MCF 10A (cell line): ENCODE results near the gene GIT2. TPM values are rescaled to one million over a fixed set of nuclear protein-coding genes. Genes with fewer than 3 reads are reported as not detected.
A peak's percentile ranks its signal among the peaks of the same experiment; 100 is the strongest.
"Not testable (repeated sequence)": the region's sequence is repeated elsewhere in the genome, so short reads cannot be mapped to it uniquely, and the experiment has no call there.

ENCODE experiments used
- BruUV-seq: library from RNA; stranded (reverse); fragments of 400-500 nt; replicated peaks from 2 replicates; lab custom pipeline; 2021; lab: Mats Ljungman, UMichigan
- CTCF ChIA-PET: fragments of 300-600 bp; sonication (Branson Sonifier 250); formaldehyde crosslinking; extraction: SDS; loops from one replicate; lab custom pipeline; 2021; ENCODE audit warnings: antibody characterized with exemption, inconsistent platforms; lab: Yijun Ruan, JAX
- POLR2A ChIA-PET: fragments of 300-600, 350-650 bp; sonication (Branson Sonifier 250); formaldehyde crosslinking; extraction: SDS; loops from one replicate; lab custom pipeline; 2020; ENCODE audit warnings: antibody characterized with exemption, inconsistent platforms; lab: Yijun Ruan, JAX
- DNase-seq: peaks from one replicate; pipeline ENCODE4 v3.0.0-alpha.2; 2018; ENCODE audit not compliant: unreplicated experiment
- H3K27ac Mint-ChIP-seq: one replicate; pipeline ENCODE4 v1.8.0; 2022; ENCODE audit warnings: mild to moderate bottlenecking, low read depth, mixed read lengths; ENCODE audit not compliant: unreplicated experiment
- H3K27me3 Mint-ChIP-seq: one replicate; pipeline ENCODE4 v1.8.0; 2022; ENCODE audit warnings: mixed read lengths; ENCODE audit not compliant: insufficient read depth, unreplicated experiment
- H3K36me3 Mint-ChIP-seq: one replicate; pipeline ENCODE4 v1.8.0; 2022; ENCODE audit warnings: mild to moderate bottlenecking, moderate library complexity, mixed read lengths; ENCODE audit not compliant: insufficient read depth, unreplicated experiment
- H3K4me1 Mint-ChIP-seq: one replicate; pipeline ENCODE4 v1.8.0; 2022; ENCODE audit warnings: mixed read lengths; ENCODE audit not compliant: insufficient read depth, unreplicated experiment
- H3K4me3 Mint-ChIP-seq: one replicate; pipeline ENCODE4 v1.8.0; 2022; ENCODE audit warnings: mild to moderate bottlenecking, moderate library complexity, mixed read lengths; ENCODE audit not compliant: unreplicated experiment
- H3K9me3 Mint-ChIP-seq: one replicate; pipeline ENCODE4 v1.8.0; 2022; ENCODE audit warnings: mixed read lengths; ENCODE audit not compliant: unreplicated experiment
- CTCF ChIP-seq: fragments of 200-600 bp; IDR thresholded peaks from one replicate; pipeline ENCODE4 v1.8.0; 2022; ENCODE audit warnings: antibody characterized with exemption, mild to moderate bottlenecking; ENCODE audit not compliant: unreplicated experiment
- intact Hi-C: fragments of 100-400 bp; cut with micrococcal nuclease; formaldehyde crosslinking; loops from 2 replicates; pipeline ENCODE4 v1.14.1; 2022
- total RNA-seq: library from RNA; stranded (reverse); gene quantifications from 2 replicates; pipeline ENCODE4 v1.2.3, GENCODE V29; 2022

Gene GIT2
- total RNA-seq, 1 experiment from 2014 or later, result 30.0 TPM

- no peak for TF ChIP-seq CTCF
- peak overlapping the region; percentile 97 for H3K27ac Mint-ChIP-seq
- H3K36me3 Mint-ChIP-seq, result peaks cover 44% of the 10 kb centered on the region
- no peak overlapping the region for H3K4me3 Mint-ChIP-seq
- no peaks in the 10 kb centered on the region for H3K27me3 Mint-ChIP-seq
- H3K4me1 Mint-ChIP-seq, result peaks cover 20% of the 10 kb centered on the region
- POLR2A ChIA-PET, result interaction anchor here (0.7 kb wide), 2 partner anchors 130 to 350 kb away, joined by 3 read pairs; no protein-coding TSS in a partner anchor
- no peak for DNase-seq
- intact Hi-C loops, result no loop called here
- H3K9me3 Mint-ChIP-seq, result no peaks in the 10 kb centered on the region
- no TSS peak for BruUV-seq
- CTCF ChIA-PET, result interaction anchor here (0.6 to 3.4 kb wide), 2 partner anchors 50 to 53 kb away, joined by 3 to 21 read pairs; no protein-coding TSS in a partner anchor
Observed at GRCh38 chr12:109902891-109903418, 93.2 kb downstream of the GIT2 start.

GRCh38 chr12:109900752-109901580, 95.2 kb downstream of the GIT2 start:
- H3K36me3 Mint-ChIP-seq, result peaks cover 32% of the 10 kb centered on the region
- no TSS peak for BruUV-seq
- CTCF ChIA-PET, result interaction anchor here (0.6 to 3.4 kb wide), 9 partner anchors 9 to 95 kb away, joined by 3 to 21 read pairs (median 4); no protein-coding TSS in a partner anchor
- no peak for TF ChIP-seq CTCF
- H3K4me3 Mint-ChIP-seq, result peak overlapping the region; percentile 98
- POLR2A ChIA-PET, result interaction anchor here (0.7 to 4.2 kb wide), 7 partner anchors 9 to 1857 kb away, joined by 3 to 45 read pairs (median 7); no protein-coding TSS in a partner anchor
- intact Hi-C loops, result loop anchor here (1.0 to 2.0 kb wide), 2 partner anchors 26 to 48 kb away; no protein-coding TSS in a partner anchor
- DNase-seq, result peak; percentile 11
- no peaks in the 10 kb centered on the region for H3K9me3 Mint-ChIP-seq
- H3K4me1 Mint-ChIP-seq, result peaks cover 20% of the 10 kb centered on the region
- no peaks in the 10 kb centered on the region for H3K27me3 Mint-ChIP-seq
- H3K27ac Mint-ChIP-seq, result peak overlapping the region; percentile 97

- intact Hi-C loops, result loop anchor here (1.0 to 2.0 kb wide), 2 partner anchors 27 to 47 kb away; no protein-coding TSS in a partner anchor
Observed at GRCh38 chr12:109899783-109900751, 96.1 kb downstream of the GIT2 start, which contains the start of gene TCHP. TCHP (plus strand) TSS chr12:109900274; CDS start chr12:109903027, 2,753 bp downstream.

GRCh38 chr12:109899345-109899744, 96.8 kb downstream of the GIT2 start:
- ChIA-PET POLR2A (interaction anchor here (0.7 to 4.2 kb wide), 3 partner anchors 10 to 299 kb away, joined by 4 to 45 read pairs (median 12); no protein-coding TSS in a partner anchor), CTCF (interaction anchor here (0.6 to 2.3 kb wide), 5 partner anchors 11 to 94 kb away, joined by 3 to 9 read pairs (median 3); no protein-coding TSS in a partner anchor)
- H3K27me3 Mint-ChIP-seq, H3K9me3 Mint-ChIP-seq, BruUV-seq, intact Hi-C loops, DNase-seq: not testable (repeated sequence)
- peaks cover 20% of the 10 kb centered on the region for H3K4me1 Mint-ChIP-seq
- H3K4me3 Mint-ChIP-seq, result peak overlapping the region; percentile 98
- H3K36me3 Mint-ChIP-seq, result peaks cover 16% of the 10 kb centered on the region
- peak overlapping the region; percentile 97 for H3K27ac Mint-ChIP-seq

More at GRCh38 chr12:109899783-109900751, 96.1 kb downstream of the GIT2 start, which contains the start of gene TCHP:
- TSS peak; percentile 67 for BruUV-seq
- ChIA-PET CTCF (interaction anchor here (0.6 to 3.4 kb wide), 10 partner anchors 9 to 94 kb away, joined by 3 to 21 read pairs (median 4); no protein-coding TSS in a partner anchor), POLR2A (interaction anchor here (0.7 to 4.2 kb wide), 8 partner anchors 10 to 1858 kb away, joined by 3 to 45 read pairs (median 6); no protein-coding TSS in a partner anchor)
- Mint-ChIP-seq H3K4me3 (peak within 1 kb of the TSS; percentile 98), H3K4me1 (peaks cover 20% of the 10 kb centered on the region), H3K27me3 (no peaks in the 10 kb centered on the region), H3K9me3 (no peaks in the 10 kb centered on the region), H3K27ac (peak within 1 kb of the TSS; percentile 97), H3K36me3 (peaks cover 23% of the 10 kb centered on the region)
- TF ChIP-seq CTCF, result peak; percentile 26
- DNase-seq, result peak; percentile 86
